Heart left ventricle (tissue), 13 donors: ENCODE data around the gene NFKB1.

Experiments
- CTCF ChIP-seq, 12 donors: fragments of 200-600 bp; sonication (generic) in 4 of 12; IDR thresholded peaks; one replicate each; pipeline versions ENCODE4 v1.5.0 to v1.8.0; 2018 to 2022; ENCODE audit warnings: antibody characterized with exemption in 12 of 12, mild to moderate bottlenecking in 5 of 12
- POLR2A ChIP-seq, 2 donors: fragments of 450-650 bp; IDR thresholded peaks; one replicate each; pipeline ENCODE4 v1.6.1; 2017; ENCODE audit warnings: antibody characterized with exemption in 2 of 2, mild to moderate bottlenecking in 2 of 2, moderate library complexity in 2 of 2
- donor health status: ischemic (EF 13 %, LVEDD 7.1; RV severe dilation, severe dysfunction).
- donor health status: DM: no; HTN: yes; CAD: no.
- donor health status: DM: no; HTN: no; CAD: no.
- donor health status: ischemic (EF 25% LVEDD 6.9; RV normal size, moderate dysfunction).
- donor health status: ischemic (EF 25% LVEDD 5.7; RV mildly dilated, moderate dysfunction).
- donor health status: ischemic (EF 35%, LVEDD 5.7; RV mildly dilated, moderate dysfunction).
- donor health status: nonischemic (EF 11% LVEDD 7.7; RV severe dilation, severe dysfunction).
- donor health status: DM: yes; HTN: yes; CAD: no.
- donor health status: PGD.
- donor health status: ischemic (EF 29% LVEDD 5.4; RV normal size, mild dysfunction).
- donor health status: nonischemic (EF 23%, LVEDD 6.1; RV moderate dilation, normal function).

GRCh38 chr4:102596532-102596931, 95.4 kb downstream of the NFKB1 start:
- TF ChIP-seq POLR2A (IDR thresholded peaks at IDR 0.05) (no peak), CTCF (IDR thresholded peaks at IDR 0.05) (no peak)
